H9 (cell line): ENCODE data around the gene VCAN. TPM values are rescaled to one million over a fixed set of nuclear protein-coding genes. Genes with fewer than 3 reads are reported as not detected.

Experiments used
- DNase-seq: peaks from one replicate; pipeline ENCODE4 v3.0.0-alpha.2; 2017
- H2AFZ ChIP-seq: one replicate; pipeline ENCODE4 v1.6.1; 2013; ENCODE audit warnings: mild to moderate bottlenecking, low read length, control low read depth, moderate library complexity
- H2AK5ac ChIP-seq: 2 replicates; pipeline ENCODE4 v1.6.1; 2013; ENCODE audit warnings: low read length, control low read depth, mixed read lengths; ENCODE audit not compliant: insufficient read length
- H2BK120ac ChIP-seq: one replicate; pipeline ENCODE4 v1.6.1; 2013; ENCODE audit warnings: low read depth, mild to moderate bottlenecking, low read length, control low read depth, inconsistent platforms; ENCODE audit not compliant: poor library complexity, severe bottlenecking
- H2BK12ac ChIP-seq: 2 replicates; pipeline ENCODE4 v1.6.1; 2013; ENCODE audit warnings: low read length, control low read depth, mixed read lengths, low read depth; ENCODE audit not compliant: insufficient read length
- H2BK15ac ChIP-seq: 2 replicates; pipeline ENCODE4 v1.6.1; 2013; ENCODE audit warnings: low read depth, low read length, control low read depth
- H2BK20ac ChIP-seq: one replicate; pipeline ENCODE4 v1.6.1; 2013; ENCODE audit warnings: low read depth, mild to moderate bottlenecking, low read length, control low read depth, inconsistent platforms; ENCODE audit not compliant: poor library complexity, severe bottlenecking
- H2BK5ac ChIP-seq: 2 replicates; pipeline ENCODE4 v1.6.1; 2013; ENCODE audit warnings: low read length, control low read depth, mixed read lengths; ENCODE audit not compliant: insufficient read length
- H3K14ac ChIP-seq: 2 replicates; pipeline ENCODE4 v1.6.1; 2013; ENCODE audit warnings: low read length, control low read depth; ENCODE audit not compliant: insufficient read depth
- H3K18ac ChIP-seq: 2 replicates; pipeline ENCODE4 v1.6.1; 2013; ENCODE audit warnings: low read depth, mild to moderate bottlenecking, mixed read lengths, low read length, control low read depth; ENCODE audit not compliant: insufficient read length
- H3K23ac ChIP-seq: 2 replicates; pipeline ENCODE4 v1.6.1; 2013; ENCODE audit warnings: low read length, control low read depth, mixed read lengths, low read depth; ENCODE audit not compliant: insufficient read length
- H3K23me2 ChIP-seq: 2 replicates; pipeline ENCODE4 v1.6.1; 2013; ENCODE audit warnings: low read depth, mild to moderate bottlenecking, mixed read lengths, low read length, control low read depth; ENCODE audit not compliant: insufficient read length, poor library complexity, severe bottlenecking
- H3K27ac ChIP-seq: 2 replicates; pipeline ENCODE4 v1.5.1; 2013; ENCODE audit warnings: low read length, control low read depth, mixed read lengths, low read depth; ENCODE audit not compliant: insufficient read length
- H3K27me3 ChIP-seq: 2 replicates; pipeline ENCODE4 v1.6.1; 2013; ENCODE audit warnings: low read length, control low read depth, inconsistent platforms; ENCODE audit not compliant: insufficient read depth
- H3K4ac ChIP-seq: 2 replicates; pipeline ENCODE4 v1.6.1; 2013; ENCODE audit warnings: low read depth, mild to moderate bottlenecking, control low read depth, inconsistent platforms, low read length, moderate library complexity
- H3K4me1 ChIP-seq: 2 replicates; pipeline ENCODE4 v1.6.1; 2013; ENCODE audit warnings: low read length, control low read depth, inconsistent platforms; ENCODE audit not compliant: insufficient read depth
- H3K4me2 ChIP-seq: 2 replicates; pipeline ENCODE4 v1.6.1; 2013; ENCODE audit warnings: low read length, control low read depth, mixed read lengths; ENCODE audit not compliant: insufficient read length, insufficient read depth
- H3K56ac ChIP-seq: 2 replicates; pipeline ENCODE4 v1.6.1; 2013; ENCODE audit warnings: low read depth, mild to moderate bottlenecking, mixed read lengths, low read length, control low read depth; ENCODE audit not compliant: insufficient read length
- H3K79me1 ChIP-seq: 2 replicates; pipeline ENCODE4 v1.6.1; 2013; ENCODE audit warnings: low read depth, mild to moderate bottlenecking, moderate library complexity, low read length, control low read depth, inconsistent platforms; ENCODE audit not compliant: insufficient read depth, poor library complexity, severe bottlenecking
- H3K79me2 ChIP-seq: 2 replicates; pipeline ENCODE4 v1.6.1; 2013; ENCODE audit warnings: low read length, control low read depth, inconsistent platforms; ENCODE audit not compliant: insufficient read depth
- H3K9ac ChIP-seq: 2 replicates; pipeline ENCODE4 v1.6.1; 2013; ENCODE audit warnings: low read length, control low read depth, mixed read lengths; ENCODE audit not compliant: insufficient read length; ENCODE audit errors: extremely low read depth
- H3K9me3 ChIP-seq: one replicate; pipeline ENCODE4 v1.6.1; 2013; ENCODE audit warnings: low read depth, low read length, inconsistent platforms; ENCODE audit not compliant: control insufficient read depth
- H3T11ph ChIP-seq: one replicate; pipeline ENCODE4 v1.6.1; 2013; ENCODE audit warnings: mild to moderate bottlenecking, low read length, control low read depth, inconsistent platforms
- H4K20me1 ChIP-seq: one replicate; pipeline ENCODE4 v1.6.1; 2013; ENCODE audit not compliant: control insufficient read depth, insufficient read length, insufficient read depth
- H4K5ac ChIP-seq: 2 replicates; pipeline ENCODE4 v1.6.1; 2013; ENCODE audit warnings: low read depth, mild to moderate bottlenecking, mixed read lengths, low read length, control low read depth; ENCODE audit not compliant: insufficient read length
- H4K8ac ChIP-seq: replicated peaks from 2 replicates; pipeline ENCODE4 v1.6.1; 2013; ENCODE audit warnings: low read length, control low read depth, mixed read lengths, low read depth; ENCODE audit not compliant: insufficient read length
- H4K91ac ChIP-seq: 2 replicates; pipeline ENCODE4 v1.6.1; 2013; ENCODE audit warnings: low read depth, mild to moderate bottlenecking, moderate library complexity, mixed read lengths, low read length, control low read depth; ENCODE audit not compliant: insufficient read length
- H3K27ac Mint-ChIP-seq, 3 experiments: 2 replicates in 2 of 3; 3 replicates in 1 of 3; pipeline ENCODE4 v1.8.0; 2020 to 2021; ENCODE audit warnings: mixed read lengths in 3 of 3, mild to moderate bottlenecking in 1 of 3, moderate library complexity in 1 of 3
- H3K27me3 Mint-ChIP-seq: 2 replicates; pipeline ENCODE4 v1.8.0; 2021; ENCODE audit warnings: low read depth, mild to moderate bottlenecking, moderate library complexity, mixed read lengths
- H3K36me3 Mint-ChIP-seq, 3 experiments: 2 replicates in 2 of 3; 3 replicates in 1 of 3; pipeline ENCODE4 v1.8.0; 2020 to 2021; ENCODE audit warnings: low read depth in 3 of 3, mixed read lengths in 3 of 3; ENCODE audit not compliant: insufficient read depth in 1 of 3
- H3K4me1 Mint-ChIP-seq, 2 experiments: 2 replicates each; pipeline ENCODE4 v1.8.0; 2020; ENCODE audit warnings: mixed read lengths in 2 of 2
- H3K4me3 Mint-ChIP-seq, 2 experiments: 2 replicates in 1 of 2; 3 replicates in 1 of 2; pipeline ENCODE4 v1.8.0; 2020 to 2021; ENCODE audit warnings: mild to moderate bottlenecking in 2 of 2, mixed read lengths in 2 of 2, moderate library complexity in 1 of 2
- H3K9me3 Mint-ChIP-seq, 2 experiments: 2 replicates in 1 of 2; 3 replicates in 1 of 2; pipeline ENCODE4 v1.8.0; 2020; ENCODE audit warnings: mild to moderate bottlenecking in 2 of 2, mixed read lengths in 2 of 2, moderate library complexity in 1 of 2
- WGBS: extraction: QIAGEN DNeasy Blood & Tissue Kit; methylation state at CpG from one replicate; pipeline ENCODE4 v1.1.7; 2013; ENCODE audit warnings: missing lambda C conversion rate, low lambda C conversion rate, mixed read lengths; ENCODE audit not compliant: insufficient read length; ENCODE audit errors: extremely low coverage; 5-methylcytosine and 5-hydroxymethylcytosine counted together
- total RNA-seq: library from RNA; stranded (reverse); gene quantifications from 2 replicates; pipeline ENCODE4 v1.2.1, GENCODE V29; 2021
- TF ChIP-seq, protein P1 (sequence below): fragments of 200-600 bp; sonication (generic); conservative IDR thresholded peaks from 3 replicates; pipeline ENCODE4 v1.8.0; 2021; ENCODE audit warnings: antibody characterized with exemption, mild to moderate bottlenecking

The VCAN gene
- total RNA-seq, 1 experiment from 2014 or later, result 278 TPM

DNA sequence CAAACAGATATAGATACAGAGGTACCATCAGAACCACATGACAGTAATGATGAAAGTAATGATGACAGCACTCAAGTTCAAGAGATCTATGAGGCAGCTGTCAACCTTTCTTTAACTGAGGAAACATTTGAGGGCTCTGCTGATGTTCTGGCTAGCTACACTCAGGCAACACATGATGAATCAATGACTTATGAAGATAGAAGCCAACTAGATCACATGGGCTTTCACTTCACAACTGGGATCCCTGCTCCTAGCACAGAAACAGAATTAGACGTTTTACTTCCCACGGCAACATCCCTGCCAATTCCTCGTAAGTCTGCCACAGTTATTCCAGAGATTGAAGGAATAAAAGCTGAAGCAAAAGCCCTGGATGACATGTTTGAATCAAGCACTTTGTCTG is 69.2 kb downstream of the VCAN start:
- no peak overlapping the region for H2AK5ac ChIP-seq
- H3K9me3 ChIP-seq, result no peaks in the 10 kb centered on the region
- no peak overlapping the region for H2BK20ac ChIP-seq
- no peak overlapping the region for H4K8ac ChIP-seq
- no peak overlapping the region for H3K4me3 Mint-ChIP-seq
- H4K5ac ChIP-seq, result no peak overlapping the region
- H2BK15ac ChIP-seq, result no peak overlapping the region
- H3K4me1 Mint-ChIP-seq, result no peaks in the 10 kb centered on the region; a peak in 1 of 4 replicates
- no CpG with 5 or more reads among the region's 3 CpGs for WGBS
- H3K4me2 ChIP-seq, result no peak overlapping the region
- TF ChIP-seq, protein P1, sequence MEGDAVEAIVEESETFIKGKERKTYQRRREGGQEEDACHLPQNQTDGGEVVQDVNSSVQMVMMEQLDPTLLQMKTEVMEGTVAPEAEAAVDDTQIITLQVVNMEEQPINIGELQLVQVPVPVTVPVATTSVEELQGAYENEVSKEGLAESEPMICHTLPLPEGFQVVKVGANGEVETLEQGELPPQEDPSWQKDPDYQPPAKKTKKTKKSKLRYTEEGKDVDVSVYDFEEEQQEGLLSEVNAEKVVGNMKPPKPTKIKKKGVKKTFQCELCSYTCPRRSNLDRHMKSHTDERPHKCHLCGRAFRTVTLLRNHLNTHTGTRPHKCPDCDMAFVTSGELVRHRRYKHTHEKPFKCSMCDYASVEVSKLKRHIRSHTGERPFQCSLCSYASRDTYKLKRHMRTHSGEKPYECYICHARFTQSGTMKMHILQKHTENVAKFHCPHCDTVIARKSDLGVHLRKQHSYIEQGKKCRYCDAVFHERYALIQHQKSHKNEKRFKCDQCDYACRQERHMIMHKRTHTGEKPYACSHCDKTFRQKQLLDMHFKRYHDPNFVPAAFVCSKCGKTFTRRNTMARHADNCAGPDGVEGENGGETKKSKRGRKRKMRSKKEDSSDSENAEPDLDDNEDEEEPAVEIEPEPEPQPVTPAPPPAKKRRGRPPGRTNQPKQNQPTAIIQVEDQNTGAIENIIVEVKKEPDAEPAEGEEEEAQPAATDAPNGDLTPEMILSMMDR, result no peak
- no peaks in the 10 kb centered on the region for H3K23me2 ChIP-seq
- H3K9ac ChIP-seq, result no peak overlapping the region
- no peaks in the 10 kb centered on the region for H3K27me3 ChIP-seq
- H3K79me2 ChIP-seq, result no peaks in the 10 kb centered on the region
- H3K9me3 Mint-ChIP-seq, result peaks cover 0 to 6% of the 10 kb centered on the region in 2 experiments; a peak in 4 of 5 replicates
- no peak overlapping the region for H3K23ac ChIP-seq
- H4K91ac ChIP-seq, result no peak overlapping the region
- no peak overlapping the region for H3K14ac ChIP-seq
- no peak overlapping the region for H2AFZ ChIP-seq
- no peak overlapping the region for H3K27ac ChIP-seq
- no peaks in the 10 kb centered on the region for H3K27me3 Mint-ChIP-seq
- H3K4ac ChIP-seq, result no peak overlapping the region
- no peak overlapping the region for H2BK5ac ChIP-seq
- H3K56ac ChIP-seq, result no peak overlapping the region
- no peak overlapping the region for H3K18ac ChIP-seq
- H3K4me1 ChIP-seq, result no peaks in the 10 kb centered on the region
- H2BK12ac ChIP-seq, result no peak overlapping the region
- no peak for DNase-seq
- H3K27ac Mint-ChIP-seq, result no peak overlapping the region
- H2BK120ac ChIP-seq, result no peak overlapping the region
- peaks cover 42 to 73% (median 43%) of the 10 kb centered on the region in 3 experiments for H3K36me3 Mint-ChIP-seq
- H3T11ph ChIP-seq, result no peak overlapping the region
- H3K79me1 ChIP-seq, result no peaks in the 10 kb centered on the region
- H4K20me1 ChIP-seq, result no peaks in the 10 kb centered on the region
